HepG2 (cell line): ENCODE measurements around the gene PKNOX2. TPM values are rescaled to one million over a fixed set of nuclear protein-coding genes. Genes with fewer than 3 reads are reported as not detected.

ENCODE experiments used
- ATAC-seq: fragments of 200-7000 bp; cut with Tn5 transposase; 3 replicates; pipeline ENCODE4 v1.9.1; 2020; ENCODE audit warnings: mild to moderate bottlenecking, moderate library complexity
- BruUV-seq: library from RNA; stranded (reverse); fragments of 400-500 nt; replicated peaks from 2 replicates; lab custom pipeline; 2021; lab: Mats Ljungman, UMichigan
- CTCF ChIA-PET: fragments of 300-600 bp; formaldehyde crosslinking; extraction: SDS; loops from one replicate; lab custom pipeline; 2021; ENCODE audit warnings: low total read pairs, inconsistent platforms, low intra/inter-chr PET ratio; lab: Yijun Ruan, JAX
- POLR2A ChIA-PET: fragments of 350-600 bp; sonication (Branson Sonifier 250); formaldehyde crosslinking; loops from one replicate; lab custom pipeline; 2020; ENCODE audit warnings: antibody characterized with exemption, inconsistent platforms; lab: Yijun Ruan, JAX
- DNase-seq: peaks from one replicate; pipeline ENCODE4 v3.0.0-alpha.2; 2015; ENCODE audit warnings: low spot score
- FAIRE-seq: peaks from 3 replicates; lab custom pipeline; 2011; peaks lifted over from hg19 to GRCh38; lab: Jason Lieb, UNC
- H2AFZ ChIP-seq: one replicate; pipeline ENCODE4 v1.6.1; 2011; ENCODE audit warnings: low read length, inconsistent platforms
- H3K27ac ChIP-seq: fragments of 300-600 bp; 3 replicates; pipeline ENCODE4 v1.8.0; 2011; ENCODE audit warnings: mixed run types, mild to moderate bottlenecking, mixed read lengths, low read length, inconsistent platforms; ENCODE audit not compliant: insufficient read depth; ENCODE audit errors: extremely low read length
- H3K27me3 ChIP-seq, 2 experiments: fragments of 200-600 bp in 1 of 2; 2 replicates in 1 of 2; 3 replicates in 1 of 2; pipeline versions ENCODE4 v1.6.0 to v1.8.0; 2011; ENCODE audit warnings: low read length in 2 of 2, mild to moderate bottlenecking in 2 of 2, moderate library complexity in 2 of 2, inconsistent platforms in 1 of 2; ENCODE audit not compliant: insufficient read depth in 2 of 2, control insufficient read depth in 1 of 2
- H3K36me3 ChIP-seq, 2 experiments: fragments of 200-600 bp in 1 of 2; replicated peaks in 1 of 2; 2 replicates in 1 of 2; 3 replicates in 1 of 2; pipeline versions ENCODE4 v1.5.1 to v1.8.0; 2011; ENCODE audit warnings: low read length in 2 of 2, inconsistent platforms in 1 of 2; ENCODE audit not compliant: insufficient read depth in 2 of 2, control insufficient read depth in 1 of 2
- H3K4me1 ChIP-seq: 2 replicates; pipeline ENCODE4 v1.5.1; 2012; ENCODE audit warnings: low read length, inconsistent platforms; ENCODE audit not compliant: insufficient read depth
- H3K4me2 ChIP-seq: 2 replicates; pipeline ENCODE4 v1.6.0; 2011; ENCODE audit warnings: low read depth, low read length, inconsistent platforms
- H3K4me3 ChIP-seq, 3 experiments: fragments of 200-600 bp in 1 of 3; sonication (generic), shearing (Covaris generic) in 1 of 3; replicated peaks in 1 of 3; 2 replicates each; pipeline ENCODE4 v1.5.1; 2011 to 2016; ENCODE audit warnings: low read length in 3 of 3, inconsistent platforms in 2 of 3, low read depth in 2 of 3, mild to moderate bottlenecking in 2 of 3, control low read depth in 1 of 3, mixed read lengths in 1 of 3; ENCODE audit not compliant: insufficient read depth in 1 of 3
- H3K79me2 ChIP-seq: one replicate; pipeline ENCODE4 v1.6.1; 2011; ENCODE audit warnings: low read length, inconsistent platforms; ENCODE audit not compliant: insufficient read depth
- H3K9ac ChIP-seq: 2 replicates; pipeline ENCODE4 v1.6.0; 2011; ENCODE audit warnings: mild to moderate bottlenecking, low read depth, low read length, inconsistent platforms; ENCODE audit not compliant: insufficient read depth
- H3K9me3 ChIP-seq: 2 replicates; pipeline ENCODE4 v1.5.1; 2012; ENCODE audit warnings: mild to moderate bottlenecking, low read length
- H4K20me1 ChIP-seq: 2 replicates; pipeline ENCODE4 v1.6.0; 2011; ENCODE audit warnings: inconsistent platforms, mild to moderate bottlenecking, low read length, moderate library complexity; ENCODE audit not compliant: insufficient read depth
- AGO1 ChIP-seq: fragments of 200-400 bp; formaldehyde crosslinking; IDR thresholded peaks from 2 replicates; pipeline ENCODE4 v1.6.1; 2017; ENCODE audit warnings: mild to moderate bottlenecking, low read depth, low read length, moderate library complexity; ENCODE audit not compliant: poor library complexity, severe bottlenecking
- NCOR1 ChIP-seq: fragments of 200-600 bp; sonication (generic); IDR thresholded peaks from 2 replicates; pipeline ENCODE4 v1.7.0; 2017; ENCODE audit warnings: antibody characterized with exemption, low read length, borderline replicate concordance
- SOX6 ChIP-seq, 2 experiments: fragments of 450-650 bp in 1 of 2; sonication (generic) in 1 of 2; formaldehyde crosslinking in 1 of 2; IDR thresholded peaks; 2 replicates each; pipeline versions ENCODE4 v1.4.0 to v1.6.1; 2017 to 2020; ENCODE audit warnings: antibody characterized with exemption in 1 of 2, mild to moderate bottlenecking in 1 of 2, missing genetic modification reagents in 1 of 2
- SPEN ChIP-seq: sonication (generic); formaldehyde crosslinking; IDR thresholded peaks from 2 replicates; pipeline ENCODE4 v1.5.1; 2020; ENCODE audit warnings: low read depth, mild to moderate bottlenecking, missing genetic modification reagents
- ZNF256 ChIP-seq: sonication (generic); formaldehyde crosslinking; conservative IDR thresholded peaks from 2 replicates; pipeline ENCODE4 v1.4.0; 2020; ENCODE audit warnings: missing genetic modification reagents
- ZNF34 ChIP-seq: sonication (generic); formaldehyde crosslinking; IDR thresholded peaks from 2 replicates; pipeline ENCODE4 v1.4.0; 2020; ENCODE audit warnings: mild to moderate bottlenecking, missing genetic modification reagents, borderline replicate concordance
- ZNF615 ChIP-seq: sonication (generic); formaldehyde crosslinking; IDR thresholded peaks from 2 replicates; pipeline ENCODE4 v1.5.0; 2020; ENCODE audit warnings: mild to moderate bottlenecking, missing genetic modification reagents, borderline replicate concordance
- ZNF616 ChIP-seq: sonication (generic); formaldehyde crosslinking; IDR thresholded peaks from 2 replicates; pipeline ENCODE4 v1.5.0; 2020; ENCODE audit warnings: low read depth, mild to moderate bottlenecking, missing genetic modification reagents
- ZNF777 ChIP-seq: sonication (generic); formaldehyde crosslinking; IDR thresholded peaks from 2 replicates; pipeline ENCODE4 v1.4.0; 2020; ENCODE audit warnings: missing genetic modification reagents
- WGBS: methylation state at CpG from one replicate; pipeline ENCODE4 v1.1.6; 2017; ENCODE audit warnings: low lambda C conversion rate; 5-methylcytosine and 5-hydroxymethylcytosine counted together
- in situ Hi-C: cut with HindIII; loops from 2 replicates; pipeline ENCODE4 v1.10.0; 2017; ENCODE audit warnings: low pct_unique_long_range_greater_than_20kb; ENCODE audit not compliant: extremely low pct_ligation_motif_present
- intact Hi-C: fragments of 100-400 bp; cut with micrococcal nuclease; formaldehyde crosslinking; loops from one replicate; pipeline ENCODE4 v1.10.0; 2022; ENCODE audit not compliant: unreplicated experiment
- polyA plus RNA-seq, 8 experiments: library from polyadenylated mRNA; depleted of rRNA in 3 of 8; stranded (reverse) in 7 of 8; unstranded in 1 of 8; fragments of >200 nt; fragmentation: Illumina TruSeq in 4 of 8; extraction: Trizol in 4 of 8; gene quantifications; 2 replicates each; pipeline versions ENCODE4 v1.2.1 to v1.2.3, GENCODE V29; 2011 to 2016; ENCODE audit warnings: low read depth in 4 of 8, missing spikeins in 1 of 8, mixed read lengths in 1 of 8; ENCODE audit not compliant: insufficient read depth in 1 of 8
- total RNA-seq, 5 experiments: library from RNA; depleted of rRNA; stranded (reverse); fragments of >200 nt; fragmentation: Illumina TruSeq; extraction: Trizol; gene quantifications; 2 replicates each; pipeline ENCODE4 v1.2.3, GENCODE V29; 2016; ENCODE audit warnings: low read depth in 1 of 5
- TF ChIP-seq, protein P1 (sequence below): sonication (generic); formaldehyde crosslinking; IDR thresholded peaks from 2 replicates; pipeline ENCODE4 v1.8.1; 2023; ENCODE audit warnings: missing genetic modification reagents, inconsistent platforms, borderline replicate concordance
- TF ChIP-seq, protein P2 (sequence below): sonication (generic); formaldehyde crosslinking; IDR thresholded peaks from 2 replicates; pipeline ENCODE4 v1.4.0; 2020; ENCODE audit warnings: mild to moderate bottlenecking, missing genetic modification reagents
- TF ChIP-seq, protein P3 (sequence below): IDR thresholded peaks from 2 replicates; pipeline ENCODE4 v1.6.1; 2016; ENCODE audit warnings: low read depth, control low read depth
- TF ChIP-seq, protein P4 (sequence below): sonication (generic); formaldehyde crosslinking; IDR thresholded peaks from 2 replicates; pipeline ENCODE4 v1.5.0; 2020; ENCODE audit warnings: mild to moderate bottlenecking, missing genetic modification reagents

PKNOX2 gene
- total and polyA plus RNA-seq, 2 of the 13 experiments (the other 11 are each of a cell fraction or from before 2014, with no cell fraction given): not detected

DNA sequence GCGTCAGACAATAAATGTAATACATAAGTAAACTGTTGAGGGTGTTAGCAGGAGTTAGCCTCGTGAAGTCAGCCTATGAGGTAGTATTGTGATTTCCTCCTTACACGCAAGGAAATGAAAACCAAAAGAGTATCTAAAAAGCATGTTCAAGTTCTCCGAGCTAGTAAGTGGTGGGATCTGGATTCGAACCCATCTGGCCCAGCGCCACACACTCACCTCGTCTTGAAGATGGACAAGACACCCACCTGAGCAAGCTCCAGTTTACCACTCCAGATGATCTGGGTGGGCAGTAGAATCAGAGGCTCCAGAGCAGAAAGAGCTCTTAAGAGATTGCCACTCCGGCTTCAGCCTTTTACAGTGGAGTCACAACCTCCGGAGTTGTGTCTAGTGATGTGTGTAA is 140.3 kb downstream of the PKNOX2 start:
- intact Hi-C loops: no loop called here

More for the DNA sequence above, 140.3 kb downstream of the PKNOX2 start:
- no peak overlapping the region for H3K4me2 ChIP-seq
- ATAC-seq: no peak
- H3K27me3 ChIP-seq: peaks cover 0 to 34% of the 10 kb centered on the region in 2 experiments; a peak in 3 of 5 replicates
- POLR2A ChIA-PET: no interaction called here
- H3K36me3 ChIP-seq: no peaks in the 10 kb centered on the region
- no peak overlapping the region for H3K27ac ChIP-seq
- TF ChIP-seq ZNF616 (CRISPR knock-in tag) (no peak), ZNF34 (no peak), SOX6 (IDR thresholded peaks at IDR 0.05) (no peak), SOX6 (CRISPR knock-in tag; IDR thresholded peaks at IDR 0.05) (no peak), SPEN (CRISPR knock-in tag) (no peak), ZNF256 (CRISPR knock-in tag) (no peak), ZNF615 (CRISPR knock-in tag) (no peak), NCOR1 (no peak), ZNF777 (CRISPR knock-in tag) (no peak), AGO1 (no peak)
- TF ChIP-seq, protein P1, sequence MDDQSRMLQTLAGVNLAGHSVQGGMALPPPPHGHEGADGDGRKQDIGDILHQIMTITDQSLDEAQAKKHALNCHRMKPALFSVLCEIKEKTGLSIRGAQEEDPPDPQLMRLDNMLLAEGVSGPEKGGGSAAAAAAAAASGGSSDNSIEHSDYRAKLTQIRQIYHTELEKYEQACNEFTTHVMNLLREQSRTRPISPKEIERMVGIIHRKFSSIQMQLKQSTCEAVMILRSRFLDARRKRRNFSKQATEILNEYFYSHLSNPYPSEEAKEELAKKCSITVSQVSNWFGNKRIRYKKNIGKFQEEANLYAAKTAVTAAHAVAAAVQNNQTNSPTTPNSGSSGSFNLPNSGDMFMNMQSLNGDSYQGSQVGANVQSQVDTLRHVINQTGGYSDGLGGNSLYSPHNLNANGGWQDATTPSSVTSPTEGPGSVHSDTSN (CRISPR knock-in tag): no peak
- TF ChIP-seq, protein P2, sequence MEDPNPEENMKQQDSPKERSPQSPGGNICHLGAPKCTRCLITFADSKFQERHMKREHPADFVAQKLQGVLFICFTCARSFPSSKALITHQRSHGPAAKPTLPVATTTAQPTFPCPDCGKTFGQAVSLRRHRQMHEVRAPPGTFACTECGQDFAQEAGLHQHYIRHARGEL (CRISPR knock-in tag): no peak
- TF ChIP-seq, protein P3, sequence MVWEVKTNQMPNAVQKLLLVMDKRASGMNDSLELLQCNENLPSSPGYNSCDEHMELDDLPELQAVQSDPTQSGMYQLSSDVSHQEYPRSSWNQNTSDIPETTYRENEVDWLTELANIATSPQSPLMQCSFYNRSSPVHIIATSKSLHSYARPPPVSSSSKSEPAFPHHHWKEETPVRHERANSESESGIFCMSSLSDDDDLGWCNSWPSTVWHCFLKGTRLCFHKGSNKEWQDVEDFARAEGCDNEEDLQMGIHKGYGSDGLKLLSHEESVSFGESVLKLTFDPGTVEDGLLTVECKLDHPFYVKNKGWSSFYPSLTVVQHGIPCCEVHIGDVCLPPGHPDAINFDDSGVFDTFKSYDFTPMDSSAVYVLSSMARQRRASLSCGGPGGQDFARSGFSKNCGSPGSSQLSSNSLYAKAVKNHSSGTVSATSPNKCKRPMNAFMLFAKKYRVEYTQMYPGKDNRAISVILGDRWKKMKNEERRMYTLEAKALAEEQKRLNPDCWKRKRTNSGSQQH (CRISPR knock-in tag): no peak
- TF ChIP-seq, protein P4, sequence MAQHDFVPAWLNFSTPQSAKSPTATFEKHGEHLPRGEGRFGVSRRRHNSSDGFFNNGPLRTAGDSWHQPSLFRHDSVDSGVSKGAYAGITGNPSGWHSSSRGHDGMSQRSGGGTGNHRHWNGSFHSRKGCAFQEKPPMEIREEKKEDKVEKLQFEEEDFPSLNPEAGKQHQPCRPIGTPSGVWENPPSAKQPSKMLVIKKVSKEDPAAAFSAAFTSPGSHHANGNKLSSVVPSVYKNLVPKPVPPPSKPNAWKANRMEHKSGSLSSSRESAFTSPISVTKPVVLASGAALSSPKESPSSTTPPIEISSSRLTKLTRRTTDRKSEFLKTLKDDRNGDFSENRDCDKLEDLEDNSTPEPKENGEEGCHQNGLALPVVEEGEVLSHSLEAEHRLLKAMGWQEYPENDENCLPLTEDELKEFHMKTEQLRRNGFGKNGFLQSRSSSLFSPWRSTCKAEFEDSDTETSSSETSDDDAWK (CRISPR knock-in tag): no peak
- TF ChIP-seq, all 625 proteins: peak for 0
- no peaks in the 10 kb centered on the region for H3K4me1 ChIP-seq
- CTCF ChIA-PET: no interaction called here
- BruUV-seq: no TSS peak
- H3K79me2 ChIP-seq: no peaks in the 10 kb centered on the region
- H4K20me1 ChIP-seq: no peaks in the 10 kb centered on the region
- no peak for FAIRE-seq
- no peak overlapping the region for H3K9ac ChIP-seq
- WGBS: 45% methylated on average over 8 of the region's 9 CpGs
- no peak overlapping the region for H3K4me3 ChIP-seq
- no peak overlapping the region for H2AFZ ChIP-seq
- no peaks in the 10 kb centered on the region for H3K9me3 ChIP-seq
- DNase-seq: no peak
- in situ Hi-C loops: no loop called here
